ENCODE data around the gene HENMT1.

Gene HENMT1

DNA sequence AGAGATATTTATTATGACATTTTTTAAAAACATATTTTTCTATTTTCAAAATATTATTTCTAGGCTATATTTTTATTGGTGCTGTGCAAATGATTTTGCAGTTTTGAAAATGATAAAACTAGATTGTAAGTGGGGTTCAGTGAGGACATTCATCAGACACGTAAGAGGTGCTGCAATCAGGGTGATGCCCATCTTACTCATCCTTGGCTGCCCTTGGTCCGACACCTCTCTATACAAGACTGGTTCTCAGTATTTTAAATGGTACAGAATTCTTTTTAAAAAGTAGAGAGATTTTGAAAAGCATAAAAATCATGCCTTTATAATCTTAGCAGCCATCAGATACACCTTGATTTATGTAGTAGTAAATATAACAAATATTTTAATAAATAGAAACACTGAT, 24.0 kb downstream of the HENMT1 start:
- TF ChIP-seq SIN3A (IDR thresholded peaks at IDR 0.05; ENCODE audit: borderline replicate concordance, insufficient read depth, low read length): no peak
- no peak for TF ChIP-seq FOXP2 (optimal IDR thresholded peaks at IDR 0.05; ENCODE audit: borderline replicate concordance, extremely low read depth, extremely low read length, insufficient read depth)
- TF ChIP-seq POLR2AphosphoS5 (IDR thresholded peaks at IDR 0.05; ENCODE audit: low read depth, low read length): no peak
- no peak for TF ChIP-seq TAF1 (IDR thresholded peaks at IDR 0.05; ENCODE audit: borderline replicate concordance, insufficient read depth, low read length)
- no peak for TF ChIP-seq REST (IDR thresholded peaks at IDR 0.05; ENCODE audit: insufficient read depth in 1 of 2, low read depth in 2 of 2, low read length in 2 of 2)

GRCh38 chr1:108634521-108634920, 26.4 kb downstream of the HENMT1 start:
- no peak for TF ChIP-seq FOXP2 (optimal IDR thresholded peaks at IDR 0.05; ENCODE audit: borderline replicate concordance, extremely low read depth, extremely low read length, insufficient read depth)
- TF ChIP-seq POLR2AphosphoS5 (IDR thresholded peaks at IDR 0.05; ENCODE audit: low read depth, low read length): no peak
- TF ChIP-seq TAF1 (IDR thresholded peaks at IDR 0.05; ENCODE audit: borderline replicate concordance, insufficient read depth, low read length): no peak
- TF ChIP-seq REST (IDR thresholded peaks at IDR 0.05; ENCODE audit: insufficient read depth in 1 of 2, low read depth in 2 of 2, low read length in 2 of 2): no peak
- TF ChIP-seq SIN3A (IDR thresholded peaks at IDR 0.05; ENCODE audit: borderline replicate concordance, insufficient read depth, low read length): no peak

DNA sequence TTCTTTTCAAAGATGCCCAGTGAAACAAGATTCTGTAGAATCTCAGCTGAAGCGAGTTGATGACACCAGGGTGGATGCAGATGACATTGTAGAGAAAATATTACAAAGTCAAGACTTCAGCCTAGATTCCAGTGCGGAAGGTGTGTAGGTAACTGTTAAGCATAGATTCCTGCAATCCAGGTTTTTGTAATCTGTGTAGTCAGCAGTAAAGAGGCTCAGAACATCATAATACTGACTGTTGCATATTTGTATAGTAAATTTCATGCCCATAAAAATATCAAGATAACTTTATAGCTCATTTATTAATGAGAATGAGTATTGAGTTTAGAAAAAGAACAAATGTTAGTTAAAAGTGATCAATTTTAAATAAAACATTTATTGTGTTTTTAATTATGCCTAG, 32.2 kb downstream of the HENMT1 start:
- TF ChIP-seq SIN3A (IDR thresholded peaks at IDR 0.05; ENCODE audit: borderline replicate concordance, insufficient read depth, low read length) (no peak), REST (IDR thresholded peaks at IDR 0.05; ENCODE audit: insufficient read depth in 1 of 2, low read depth in 2 of 2, low read length in 2 of 2) (no peak), FOXP2 (optimal IDR thresholded peaks at IDR 0.05; ENCODE audit: borderline replicate concordance, extremely low read depth, extremely low read length, insufficient read depth) (no peak), POLR2AphosphoS5 (IDR thresholded peaks at IDR 0.05; ENCODE audit: low read depth, low read length) (no peak)

DNA sequence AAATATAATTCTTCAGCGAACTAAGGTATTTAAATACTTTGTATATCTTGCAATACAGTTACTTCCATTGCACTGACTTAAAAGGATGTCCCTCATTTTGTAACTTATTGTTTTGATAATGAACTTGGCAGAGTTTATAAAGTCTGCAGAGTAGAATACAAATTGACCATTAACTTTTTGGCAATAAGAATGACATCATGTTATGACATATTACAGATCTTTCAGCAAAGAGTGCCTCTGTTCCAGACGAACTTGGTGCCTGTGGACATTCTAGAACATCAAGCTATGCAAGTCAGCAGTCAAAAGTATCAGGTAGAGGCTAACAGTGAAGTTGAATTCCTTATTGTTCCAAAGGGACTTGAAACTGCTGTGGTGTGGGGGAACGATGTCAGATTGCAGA, 32.9 kb downstream of the HENMT1 start:
- TF ChIP-seq SIN3A (IDR thresholded peaks at IDR 0.05; ENCODE audit: borderline replicate concordance, insufficient read depth, low read length): no peak
- TF ChIP-seq FOXP2 (optimal IDR thresholded peaks at IDR 0.05; ENCODE audit: borderline replicate concordance, extremely low read depth, extremely low read length, insufficient read depth): no peak
- TF ChIP-seq TAF1 (IDR thresholded peaks at IDR 0.05; ENCODE audit: borderline replicate concordance, insufficient read depth, low read length): no peak
- TF ChIP-seq POLR2AphosphoS5 (IDR thresholded peaks at IDR 0.05; ENCODE audit: low read depth, low read length): no peak
- no peak for TF ChIP-seq REST (IDR thresholded peaks at IDR 0.05; ENCODE audit: insufficient read depth in 1 of 2, low read depth in 2 of 2, low read length in 2 of 2)

GRCh38 chr1:108627256-108627655, 33.6 kb downstream of the HENMT1 start:
- TF ChIP-seq SIN3A (IDR thresholded peaks at IDR 0.05; ENCODE audit: borderline replicate concordance, insufficient read depth, low read length) (no peak), REST (IDR thresholded peaks at IDR 0.05; ENCODE audit: insufficient read depth in 1 of 2, low read depth in 2 of 2, low read length in 2 of 2) (no peak), FOXP2 (optimal IDR thresholded peaks at IDR 0.05; ENCODE audit: borderline replicate concordance, extremely low read depth, extremely low read length, insufficient read depth) (no peak), POLR2AphosphoS5 (IDR thresholded peaks at IDR 0.05; ENCODE audit: low read depth, low read length) (no peak), TAF1 (IDR thresholded peaks at IDR 0.05; ENCODE audit: borderline replicate concordance, insufficient read depth, low read length) (no peak)

Data from PFSK-1 (cell line).